Measurements from ENCODE around the gene SEMA6D.

Gene SEMA6D

GRCh38 chr15:47766406-47766805 lies 49.1 kb downstream of the SEMA6D start:
- in situ Hi-C loops (cut with MboI; ENCODE audit: low pct_unique_long_range_greater_than_20kb, low sequenced_read_pairs, unreplicated experiment), result no loop called here
- no peak for DNase-seq (ENCODE audit: low spot score)
- no peak for TF ChIP-seq CTCF (IDR thresholded peaks at IDR 0.05; ENCODE audit: extremely low read depth, insufficient read depth, missing control alignments)

GRCh38 chr15:47767035-47767434 lies 49.7 kb downstream of the SEMA6D start:
- no peak for DNase-seq (ENCODE audit: low spot score)
- in situ Hi-C loops (cut with MboI; ENCODE audit: low pct_unique_long_range_greater_than_20kb, low sequenced_read_pairs, unreplicated experiment), result no loop called here
- TF ChIP-seq CTCF (IDR thresholded peaks at IDR 0.05; ENCODE audit: extremely low read depth, insufficient read depth, missing control alignments), result no peak

- no peak for TF ChIP-seq CTCF (IDR thresholded peaks at IDR 0.05; ENCODE audit: extremely low read depth, insufficient read depth, missing control alignments)
- in situ Hi-C loops (cut with MboI; ENCODE audit: low pct_unique_long_range_greater_than_20kb, low sequenced_read_pairs, unreplicated experiment), result no loop called here
- DNase-seq (ENCODE audit: low spot score), result no peak
These were observed 51.4 kb downstream of the SEMA6D start for GRCh38 chr15:47768735-47769134.

GRCh38 chr15:47769166-47769565 lies 51.9 kb downstream of the SEMA6D start:
- in situ Hi-C loops (cut with MboI; ENCODE audit: low pct_unique_long_range_greater_than_20kb, low sequenced_read_pairs, unreplicated experiment), result no loop called here

GRCh38 chr15:47773143-47773542 lies 55.8 kb downstream of the SEMA6D start:
- no peak for TF ChIP-seq CTCF (IDR thresholded peaks at IDR 0.05; ENCODE audit: extremely low read depth, insufficient read depth, missing control alignments)
- no peak for DNase-seq (ENCODE audit: low spot score)
- in situ Hi-C loops (cut with MboI; ENCODE audit: low pct_unique_long_range_greater_than_20kb, low sequenced_read_pairs, unreplicated experiment), result no loop called here

More at GRCh38 chr15:47769166-47769565, 51.9 kb downstream of the SEMA6D start:
- TF ChIP-seq CTCF (IDR thresholded peaks at IDR 0.05; ENCODE audit: extremely low read depth, insufficient read depth, missing control alignments), result no peak
- DNase-seq (ENCODE audit: low spot score), result no peak

GRCh38 chr15:47778263-47778770 lies 61.0 kb downstream of the SEMA6D start:
- in situ Hi-C loops (cut with MboI; ENCODE audit: low pct_unique_long_range_greater_than_20kb, low sequenced_read_pairs, unreplicated experiment), result no loop called here
- DNase-seq (ENCODE audit: low spot score), result no peak
- no peak for TF ChIP-seq CTCF (IDR thresholded peaks at IDR 0.05; ENCODE audit: extremely low read depth, insufficient read depth, missing control alignments)

GRCh38 chr15:47780971-47781370 lies 63.7 kb downstream of the SEMA6D start:
- in situ Hi-C loops (cut with MboI; ENCODE audit: low pct_unique_long_range_greater_than_20kb, low sequenced_read_pairs, unreplicated experiment), result no loop called here
- no peak for TF ChIP-seq CTCF (IDR thresholded peaks at IDR 0.05; ENCODE audit: extremely low read depth, insufficient read depth, missing control alignments)
- no peak for DNase-seq (ENCODE audit: low spot score)
